NCI-H128 (cell line): ENCODE data around the gene ADARB2.

Source experiments
- DNase-seq: peaks from one replicate; lab custom pipeline; 2025; ENCODE audit not compliant: unreplicated experiment; lab: John Stamatoyannopoulos, UW

ADARB2 gene

GRCh38 chr10:1184541-1185430 is 552.5 kb downstream of the ADARB2 start:
- no peak for DNase-seq

- DNase-seq: no peak
Measured at GRCh38 chr10:1183701-1184100, 553.6 kb downstream of the ADARB2 start.

- DNase-seq: no peak
Measured at GRCh38 chr10:1183033-1183396, 554.3 kb downstream of the ADARB2 start.

- no peak for DNase-seq
Measured at GRCh38 chr10:1182280-1183032, 554.9 kb downstream of the ADARB2 start.

GRCh38 chr10:1180836-1181235 is 556.5 kb downstream of the ADARB2 start:
- no peak for DNase-seq

- DNase-seq: no peak
Measured at GRCh38 chr10:1180071-1180730, 557.1 kb downstream of the ADARB2 start.

- DNase-seq: no peak
Measured at GRCh38 chr10:1179346-1180070, 557.8 kb downstream of the ADARB2 start.

- DNase-seq: no peak
Measured at GRCh38 chr10:1178506-1178905, 558.8 kb downstream of the ADARB2 start.

GRCh38 chr10:1177936-1178335 is 559.4 kb downstream of the ADARB2 start:
- DNase-seq: no peak

- DNase-seq: no peak
Measured at GRCh38 chr10:1175956-1176565, 561.3 kb downstream of the ADARB2 start.

GRCh38 chr10:1174022-1174421 is 563.3 kb downstream of the ADARB2 start:
- DNase-seq: no peak

GRCh38 chr10:1173091-1173490 is 564.2 kb downstream of the ADARB2 start:
- DNase-seq: no peak

GRCh38 chr10:1172256-1172984 is 564.9 kb downstream of the ADARB2 start:
- no peak for DNase-seq

- no peak for DNase-seq
Measured at GRCh38 chr10:1171586-1171985, 565.7 kb downstream of the ADARB2 start.

- DNase-seq: no peak
Measured at GRCh38 chr10:1171182-1171581, 566.1 kb downstream of the ADARB2 start.

GRCh38 chr10:1170867-1171180 is 566.5 kb downstream of the ADARB2 start:
- no peak for DNase-seq

- no peak for DNase-seq
Measured at GRCh38 chr10:1169981-1170866, 567.1 kb downstream of the ADARB2 start.

GRCh38 chr10:1169186-1169885 is 568.0 kb downstream of the ADARB2 start:
- no peak for DNase-seq

GRCh38 chr10:1168763-1169162 is 568.6 kb downstream of the ADARB2 start:
- DNase-seq: no peak
